Measurements from ENCODE around the gene BNC2.

The BNC2 gene

DNA sequence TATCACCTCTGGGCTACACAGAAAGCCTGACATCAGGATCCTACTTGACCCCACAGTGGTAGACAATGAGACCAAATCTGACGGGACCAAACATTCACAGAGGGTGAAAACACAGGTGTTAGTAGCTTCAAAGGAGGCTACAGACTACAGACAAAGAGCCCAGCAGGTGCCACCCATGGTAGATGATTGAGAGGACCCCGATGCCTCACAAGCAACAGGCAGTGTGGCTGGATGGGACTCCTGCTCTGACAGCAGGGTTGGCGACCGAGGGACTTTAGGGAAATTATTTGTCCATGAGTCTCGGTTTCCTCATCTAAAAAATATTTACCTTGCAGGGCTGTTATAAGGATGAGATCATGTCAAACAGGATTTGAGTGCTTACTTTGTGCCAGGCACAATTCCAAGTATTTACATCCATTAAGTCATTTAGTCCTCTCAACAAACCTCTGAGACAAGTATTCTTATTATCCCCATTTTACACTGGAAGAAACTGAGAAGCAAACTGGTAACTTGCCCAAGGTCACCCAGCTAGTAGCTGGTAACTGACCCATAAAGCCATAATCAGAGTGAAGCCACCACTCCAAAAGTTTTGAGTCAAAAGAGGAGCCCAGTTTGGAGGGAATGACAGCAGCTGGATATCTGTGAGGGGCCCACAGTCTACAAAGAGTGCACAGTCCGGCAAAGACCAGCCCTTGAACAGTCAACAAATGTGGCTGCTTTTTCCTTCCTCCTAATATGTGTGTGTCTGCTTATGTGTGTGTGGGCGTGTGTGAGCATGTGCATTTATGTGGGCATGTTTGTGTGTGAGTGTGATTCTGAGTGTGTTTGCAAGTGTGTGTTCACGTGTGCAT, 502.0 kb downstream of the BNC2 start:
- DNase-seq (ENCODE audit: low read depth in 2 of 2), result no peak

DNA sequence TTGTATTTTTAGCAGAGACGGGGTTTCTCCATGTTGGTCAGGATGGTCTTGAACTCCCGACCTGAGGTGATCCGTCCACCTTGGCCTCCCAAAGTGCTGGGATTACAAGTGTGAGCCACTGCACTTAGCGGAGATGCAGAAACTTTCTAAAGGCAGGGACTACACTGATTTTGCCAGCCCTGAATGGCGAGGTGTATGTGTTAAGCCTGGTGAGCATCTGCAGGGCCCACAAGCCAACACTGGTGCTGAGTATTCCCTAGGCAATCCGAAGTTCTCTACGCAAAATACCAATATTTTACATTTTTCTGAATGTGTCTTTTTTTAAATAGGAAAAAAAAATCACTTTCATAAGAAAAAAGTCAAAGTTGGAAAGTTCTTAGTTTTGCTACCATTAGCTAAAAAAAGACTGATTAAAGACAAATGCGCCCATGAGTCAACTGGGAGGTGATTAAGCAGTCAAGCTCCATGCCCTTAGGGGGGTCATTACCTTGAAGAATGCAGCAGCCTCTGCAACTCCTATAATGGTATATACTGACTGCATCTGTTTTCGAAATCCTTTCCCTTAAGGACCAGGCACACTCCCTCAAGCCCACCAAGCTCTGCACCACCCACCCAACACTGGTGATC, 502.8 kb downstream of the BNC2 start:
- no peak for DNase-seq (ENCODE audit: low read depth in 2 of 2)

- no peak for DNase-seq (ENCODE audit: low read depth in 2 of 2)
Observed at GRCh38 chr9:16364347-16364746, 506.1 kb downstream of the BNC2 start.

- DNase-seq (ENCODE audit: low read depth in 2 of 2), result no peak
Observed at GRCh38 chr9:16363916-16364315, 506.6 kb downstream of the BNC2 start.

- DNase-seq (ENCODE audit: low read depth in 2 of 2), result no peak
Observed at GRCh38 chr9:16363073-16363781, 507.2 kb downstream of the BNC2 start.

DNA sequence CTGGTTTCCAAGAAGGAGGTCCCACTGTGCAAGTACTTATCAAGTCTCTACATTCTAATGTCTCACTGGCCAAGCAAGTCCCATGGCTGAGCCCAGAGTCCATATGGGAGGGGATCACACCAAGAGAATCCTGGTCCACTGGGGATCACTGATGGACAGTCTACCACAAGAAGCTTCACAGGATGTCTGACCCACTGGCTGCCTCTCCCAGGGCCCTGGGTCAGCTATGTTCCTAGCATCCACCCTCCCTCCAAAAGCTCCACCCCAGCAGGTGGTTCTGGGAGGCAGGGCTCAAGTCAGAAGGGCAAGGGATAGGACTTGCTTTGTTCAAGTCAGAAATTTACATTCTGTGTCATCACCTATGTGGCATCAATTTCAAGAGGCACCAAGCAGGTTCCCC, 508.5 kb downstream of the BNC2 start:
- no peak for DNase-seq (ENCODE audit: low read depth in 2 of 2)

DNA sequence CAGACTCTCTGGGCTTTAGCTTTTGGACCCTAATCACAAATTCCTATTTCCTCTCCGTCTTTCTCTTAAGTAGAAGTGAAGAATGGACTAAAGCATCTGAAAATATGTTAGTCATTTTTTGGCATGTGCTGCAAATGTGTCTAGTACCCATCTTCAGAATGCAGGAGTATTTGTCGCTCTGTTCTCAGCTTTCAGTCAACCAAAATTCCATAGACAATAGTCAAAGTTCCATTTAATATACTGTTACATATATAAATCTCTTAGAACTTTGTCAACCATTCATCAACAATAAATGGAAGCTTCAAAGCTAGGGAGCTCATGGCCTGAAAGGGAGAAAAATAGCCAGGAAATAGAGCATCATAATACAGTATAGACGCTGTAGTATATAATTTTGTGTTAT, 509.4 kb downstream of the BNC2 start:
- DNase-seq (ENCODE audit: low read depth in 2 of 2), result no peak

- no peak for DNase-seq (ENCODE audit: low read depth in 2 of 2)
Observed at GRCh38 chr9:16360247-16360646, 510.2 kb downstream of the BNC2 start.
